Measurements from ENCODE around the gene KCNK17. TPM values are rescaled to one million over a fixed set of nuclear protein-coding genes. Genes with fewer than 3 reads are reported as not detected.

KCNK17 gene
- total and polyA plus RNA-seq, 7 donors: 0.04 TPM; not detected in 6

GRCh38 chr6:39282774-39283173, 31.4 kb downstream of the KCNK17 start:
- ATAC-seq (no peak), DNase-seq (no peak)
- WGBS, 3 donors: 50 to 64% (median 56%) methylated on average over 2 of the region's 2 CpGs
- intact Hi-C loops (cut with DNase I): no loop called here
- no peaks in the 10 kb centered on the region for H3K9me3 ChIP-seq
- no peak overlapping the region for H3K27ac ChIP-seq
- H3K36me3 ChIP-seq (ENCODE audit: insufficient read depth in 1 of 2, low read depth in 1 of 2): no peaks in the 10 kb centered on the region
- H3K4me1 ChIP-seq: no peaks in the 10 kb centered on the region
- H3K27me3 ChIP-seq (ENCODE audit: insufficient read depth in 3 of 3, low read length in 2 of 3): no peaks in the 10 kb centered on the region
- no peak overlapping the region for H3K4me3 ChIP-seq
- TF ChIP-seq CTCF (IDR thresholded peaks at IDR 0.05): no peak

- no peak overlapping the region for H3K27ac ChIP-seq
- no peaks in the 10 kb centered on the region for H3K4me1 ChIP-seq
- 73 to 82% (median 78%) methylated on average over 9 to 11 of the region's 11 CpGs for WGBS, 3 donors
- intact Hi-C loops (cut with DNase I): no loop called here
- no peak for DNase-seq
- TF ChIP-seq CTCF (IDR thresholded peaks at IDR 0.05): no peak
- no peaks in the 10 kb centered on the region for H3K9me3 ChIP-seq
- H3K4me3 ChIP-seq: no peak overlapping the region
- no peak for ATAC-seq
- H3K27me3 ChIP-seq (ENCODE audit: insufficient read depth in 3 of 3, low read length in 2 of 3): no peaks in the 10 kb centered on the region
- H3K36me3 ChIP-seq (ENCODE audit: insufficient read depth in 1 of 2, low read depth in 1 of 2): no peaks in the 10 kb centered on the region
Measured at GRCh38 chr6:39281312-39281980, 32.8 kb downstream of the KCNK17 start.

GRCh38 chr6:39280247-39280731, 33.9 kb downstream of the KCNK17 start:
- no peak for TF ChIP-seq CTCF (IDR thresholded peaks at IDR 0.05)
- 40 to 49% (median 42%) methylated on average over 8 of the region's 8 CpGs for WGBS, 3 donors
- ATAC-seq (peak in 2 of 4 donors; percentile 42 to 46), DNase-seq (peak; percentile 54 to 72)
- H3K4me3 ChIP-seq: no peak overlapping the region
- no peaks in the 10 kb centered on the region for H3K9me3 ChIP-seq
- no peaks in the 10 kb centered on the region for H3K27me3 ChIP-seq (ENCODE audit: insufficient read depth in 3 of 3, low read length in 2 of 3)
- no peak overlapping the region for H3K27ac ChIP-seq
- intact Hi-C loops (cut with DNase I): no loop called here
- no peaks in the 10 kb centered on the region for H3K4me1 ChIP-seq
- H3K36me3 ChIP-seq (ENCODE audit: insufficient read depth in 1 of 2, low read depth in 1 of 2): no peaks in the 10 kb centered on the region

DNA sequence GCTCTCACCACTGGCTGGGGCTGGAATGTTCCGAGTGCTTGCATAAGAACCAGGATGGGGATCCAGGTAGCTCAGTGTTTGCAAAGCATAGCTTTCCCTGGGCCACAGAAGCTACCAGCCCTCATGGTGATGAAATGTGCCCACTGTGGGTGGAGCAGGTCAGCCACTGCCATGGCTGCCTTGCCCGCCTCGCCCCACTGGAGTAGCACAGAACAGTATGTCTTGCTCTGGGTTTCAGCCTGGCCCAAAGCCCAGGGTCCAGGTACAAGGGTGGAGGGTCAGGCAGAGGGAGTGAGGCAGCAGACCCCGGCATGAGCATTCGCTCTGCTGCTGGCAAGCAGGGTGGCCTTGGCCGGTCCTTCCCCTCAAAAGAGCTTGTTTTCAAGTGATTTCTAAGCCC, 34.7 kb downstream of the KCNK17 start:
- Histone ChIP-seq H3K27ac (no peak overlapping the region), H3K4me1 (no peaks in the 10 kb centered on the region), H3K4me3 (no peak overlapping the region), H3K27me3 (ENCODE audit: insufficient read depth in 3 of 3, low read length in 2 of 3) (no peaks in the 10 kb centered on the region), H3K36me3 (ENCODE audit: insufficient read depth in 1 of 2, low read depth in 1 of 2) (no peaks in the 10 kb centered on the region), H3K9me3 (no peaks in the 10 kb centered on the region)
- no peak for TF ChIP-seq CTCF (IDR thresholded peaks at IDR 0.05)
- intact Hi-C loops (cut with DNase I): no loop called here
- DNase-seq (no peak), ATAC-seq (no peak)
- WGBS, 3 donors: 84 to 89% (median 87%) methylated on average over 6 of the region's 6 CpGs
